Measurements from ENCODE around the gene HDDC3. TPM values are rescaled to one million over a fixed set of nuclear protein-coding genes. Genes with fewer than 3 reads are reported as not detected.

Gene HDDC3
- total RNA-seq, 1 experiment from 2014 or later: 13.3 TPM

GRCh38 chr15:90912770-90913075 is 19.6 kb downstream of the HDDC3 start:
- H2BK12ac ChIP-seq (ENCODE audit: insufficient read length, low read depth, low read length): no peak overlapping the region
- H4K20me1 ChIP-seq (ENCODE audit: control insufficient read depth, insufficient read depth, insufficient read length): no peaks in the 10 kb centered on the region
- H3K23ac ChIP-seq (ENCODE audit: insufficient read length, low read depth, low read length): no peak overlapping the region
- no peaks in the 10 kb centered on the region for H3K79me2 ChIP-seq (ENCODE audit: insufficient read depth, low read length)
- H3K18ac ChIP-seq (ENCODE audit: insufficient read length, low read depth, low read length): no peak overlapping the region
- no peak overlapping the region for H3K27ac ChIP-seq (ENCODE audit: insufficient read length, low read depth, low read length)
- H3K27ac Mint-ChIP-seq: no peak overlapping the region; a peak in 1 of 7 replicates
- H4K5ac ChIP-seq (ENCODE audit: insufficient read length, low read depth, low read length): no peak overlapping the region
- H4K91ac ChIP-seq (ENCODE audit: insufficient read length, low read depth, low read length): no peak overlapping the region
- H2BK15ac ChIP-seq (ENCODE audit: low read depth, low read length): no peak overlapping the region
- no peak overlapping the region for H4K8ac ChIP-seq (replicated peaks; ENCODE audit: insufficient read length, low read depth, low read length)
- H3K14ac ChIP-seq (ENCODE audit: insufficient read depth, low read length): no peak overlapping the region
- no peaks in the 10 kb centered on the region for H3K23me2 ChIP-seq (ENCODE audit: insufficient read length, low read depth, low read length, poor library complexity, severe bottlenecking)
- no peaks in the 10 kb centered on the region for H3K9me3 Mint-ChIP-seq
- no peaks in the 10 kb centered on the region for H3K79me1 ChIP-seq (ENCODE audit: insufficient read depth, low read depth, low read length, poor library complexity, severe bottlenecking)
- no peak overlapping the region for H3T11ph ChIP-seq (ENCODE audit: low read length)
- no peak overlapping the region for H2BK120ac ChIP-seq (ENCODE audit: low read depth, low read length, poor library complexity, severe bottlenecking)
- no peak overlapping the region for H3K4ac ChIP-seq (ENCODE audit: low read depth, low read length)
- no peak overlapping the region for H2AK5ac ChIP-seq (ENCODE audit: insufficient read length, low read length)
- H3K4me1 Mint-ChIP-seq: peaks cover 3 to 8% of the 10 kb centered on the region in 2 experiments; a peak in 2 of 4 replicates
- H3K4me3 Mint-ChIP-seq: no peak overlapping the region
- H2BK20ac ChIP-seq (ENCODE audit: low read depth, low read length, poor library complexity, severe bottlenecking): no peak overlapping the region
- no peak overlapping the region for H2AFZ ChIP-seq (ENCODE audit: low read length)
- WGBS (ENCODE audit: extremely low coverage, insufficient read length, low lambda C conversion rate): no CpG with 5 or more reads among the region's 7 CpGs
- H2BK5ac ChIP-seq (ENCODE audit: insufficient read length, low read length): no peak overlapping the region
- H3K9me3 ChIP-seq (ENCODE audit: control insufficient read depth, low read depth, low read length): no peaks in the 10 kb centered on the region
- H3K56ac ChIP-seq (ENCODE audit: insufficient read length, low read depth, low read length): no peak overlapping the region
- no peak for DNase-seq
- no peaks in the 10 kb centered on the region for H3K27me3 Mint-ChIP-seq (ENCODE audit: low read depth)
- no peak overlapping the region for H3K9ac ChIP-seq (ENCODE audit: extremely low read depth, insufficient read length, low read length)
- TF ChIP-seq CTCF (conservative IDR thresholded peaks at IDR 0.05): no peak
- H3K36me3 Mint-ChIP-seq (ENCODE audit: insufficient read depth in 1 of 3, low read depth in 3 of 3): peaks cover 2 to 46% (median 7%) of the 10 kb centered on the region in 3 experiments; a peak in 5 of 7 replicates
- no peak overlapping the region for H3K4me2 ChIP-seq (ENCODE audit: insufficient read depth, insufficient read length, low read length)
- no peaks in the 10 kb centered on the region for H3K27me3 ChIP-seq (ENCODE audit: insufficient read depth, low read length)
- no peaks in the 10 kb centered on the region for H3K4me1 ChIP-seq (ENCODE audit: insufficient read depth, low read length)
